TTC549 (cell line): ENCODE measurements around the gene CARD10.

Source experiments
- FAIRE-seq: peaks from 2 replicates; lab custom pipeline; 2012; peaks lifted over from hg19 to GRCh38; lab: Jason Lieb, UNC

The CARD10 gene

GRCh38 chr22:37462436-37462835, 56.8 kb downstream of the CARD10 start:
- no peak for FAIRE-seq

DNA sequence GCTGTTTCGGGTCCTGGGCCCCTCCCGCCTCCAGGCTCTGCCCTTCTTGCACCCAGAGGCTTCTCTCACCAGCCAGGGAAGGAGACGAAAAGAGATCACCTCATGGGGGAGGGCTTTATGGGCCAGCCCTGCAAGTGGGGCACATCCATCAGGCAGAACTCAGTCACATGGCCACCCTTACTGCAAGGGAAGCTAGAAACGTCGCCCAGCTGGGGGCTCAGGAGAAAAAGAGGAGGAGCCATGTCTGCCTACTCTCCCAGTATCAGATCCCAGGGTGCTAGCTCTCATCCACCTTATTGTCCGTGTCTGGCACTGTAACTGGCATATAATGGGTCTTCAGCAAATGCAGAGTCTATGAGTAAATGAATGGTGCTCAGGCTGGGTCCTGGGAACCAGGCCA, 57.3 kb downstream of the CARD10 start:
- no peak for FAIRE-seq

DNA sequence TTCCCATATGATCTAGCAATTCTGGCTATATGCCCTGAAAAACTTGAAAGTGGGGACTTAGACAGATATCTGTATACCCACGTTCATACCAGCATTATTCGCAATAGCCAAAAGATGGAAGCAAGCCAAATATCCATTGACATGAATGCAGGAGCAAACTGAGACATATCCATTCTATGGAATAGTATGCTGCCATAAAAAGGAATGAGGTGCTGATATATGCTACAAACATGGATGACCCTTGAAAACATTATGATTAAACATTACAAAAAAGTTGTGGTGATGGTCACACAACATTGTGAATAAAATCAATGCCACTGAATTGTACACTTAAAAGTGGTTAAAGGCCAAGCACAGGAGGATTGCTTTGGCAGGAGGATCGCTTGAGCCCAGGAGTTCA, 58.5 kb downstream of the CARD10 start:
- FAIRE-seq = no peak

DNA sequence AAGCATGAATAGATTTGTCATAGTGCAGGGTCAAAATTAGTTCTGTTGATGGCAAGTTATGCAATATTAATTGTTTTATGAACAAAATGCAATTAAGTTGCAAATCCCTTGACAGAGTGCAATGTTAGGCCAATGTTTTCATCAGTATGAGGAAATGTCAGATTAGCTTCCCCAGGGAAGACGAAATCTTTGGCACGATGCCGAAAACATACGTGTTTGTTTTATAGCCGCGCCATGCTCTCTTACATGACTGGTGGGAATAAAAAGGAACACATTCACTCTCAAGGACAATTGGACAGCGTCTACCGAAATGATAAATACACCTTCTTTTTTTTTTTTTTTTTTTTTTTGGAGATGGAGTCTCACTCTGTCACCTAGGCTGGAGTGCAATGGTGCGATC, 60.0 kb downstream of the CARD10 start:
- FAIRE-seq = no peak

DNA sequence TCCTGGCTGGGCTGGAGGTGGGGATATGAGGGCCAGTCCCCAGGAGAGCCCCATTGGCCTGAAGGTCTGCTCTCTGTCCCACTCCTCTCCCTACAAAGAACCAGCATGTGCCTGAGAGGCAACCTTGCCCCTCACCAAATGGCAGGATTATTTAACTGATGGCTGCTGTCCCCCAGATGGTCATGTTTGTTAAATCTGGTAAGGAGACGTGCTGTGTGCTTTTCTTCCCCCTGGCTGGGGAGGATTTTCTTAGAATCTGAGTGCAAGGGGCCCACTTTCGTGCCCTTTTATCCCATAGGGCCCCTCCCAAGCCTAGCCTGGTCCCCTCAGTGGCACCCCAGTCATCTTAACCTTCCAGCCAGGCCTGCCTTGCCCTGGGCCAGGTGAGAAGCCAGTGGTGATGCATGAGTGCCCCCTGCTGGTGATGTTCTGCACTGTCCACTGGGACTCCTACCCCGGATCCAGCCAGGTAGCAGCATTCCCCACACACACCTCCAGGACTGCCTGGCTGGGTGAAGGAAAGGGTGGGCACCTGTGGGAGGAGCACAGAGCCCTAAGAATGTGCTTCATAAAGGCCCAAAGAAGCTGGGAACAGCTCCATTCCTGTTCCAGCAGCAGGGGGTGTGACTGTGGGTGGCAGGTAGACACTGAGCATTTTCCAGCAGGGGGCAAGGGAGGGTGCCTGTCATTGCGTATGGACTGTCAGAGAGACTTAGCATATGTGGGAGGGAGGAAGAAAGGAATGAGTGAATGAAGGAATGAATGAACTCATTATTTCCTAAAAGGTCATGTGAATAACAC, 61.9 kb downstream of the CARD10 start:
- FAIRE-seq = no peak

DNA sequence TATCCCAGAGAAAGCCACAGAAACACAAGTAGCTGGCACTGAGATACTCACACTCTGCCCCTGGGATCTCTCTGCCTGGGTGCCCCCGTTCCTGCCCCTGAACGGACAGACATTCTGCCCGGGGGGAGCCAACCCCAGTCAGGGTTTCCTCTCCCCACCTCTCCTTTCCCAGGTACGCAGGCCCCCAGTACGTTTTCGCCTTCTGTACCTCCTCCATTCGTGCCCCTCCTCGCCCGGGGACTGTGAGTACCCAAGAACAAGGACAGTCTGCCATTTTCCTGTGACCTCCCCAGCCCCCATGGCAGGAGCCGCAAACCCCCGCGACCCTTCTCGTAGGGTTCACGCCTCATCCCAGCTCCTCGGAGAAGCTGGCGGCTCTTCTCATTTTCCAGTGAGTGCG, 62.9 kb downstream of the CARD10 start:
- FAIRE-seq = no peak

DNA sequence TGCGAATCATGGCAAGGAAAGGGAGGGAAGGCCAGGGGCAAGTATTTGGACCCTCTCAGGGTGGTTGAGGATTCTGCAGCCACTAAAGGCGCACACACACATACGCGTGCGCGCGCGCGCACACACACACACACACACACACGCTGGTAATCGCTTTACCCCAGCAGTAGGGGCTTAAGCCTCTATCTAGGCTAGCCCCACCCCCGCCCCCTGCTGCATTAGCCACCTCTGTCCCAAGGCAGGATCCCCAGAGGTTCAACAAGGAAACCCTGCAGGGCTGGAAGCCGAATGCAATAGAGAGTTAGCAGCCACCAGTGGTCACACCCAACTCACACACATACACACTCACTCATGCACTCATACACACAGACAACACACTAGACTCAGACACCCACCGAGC, 63.3 kb downstream of the CARD10 start:
- no peak for FAIRE-seq

DNA sequence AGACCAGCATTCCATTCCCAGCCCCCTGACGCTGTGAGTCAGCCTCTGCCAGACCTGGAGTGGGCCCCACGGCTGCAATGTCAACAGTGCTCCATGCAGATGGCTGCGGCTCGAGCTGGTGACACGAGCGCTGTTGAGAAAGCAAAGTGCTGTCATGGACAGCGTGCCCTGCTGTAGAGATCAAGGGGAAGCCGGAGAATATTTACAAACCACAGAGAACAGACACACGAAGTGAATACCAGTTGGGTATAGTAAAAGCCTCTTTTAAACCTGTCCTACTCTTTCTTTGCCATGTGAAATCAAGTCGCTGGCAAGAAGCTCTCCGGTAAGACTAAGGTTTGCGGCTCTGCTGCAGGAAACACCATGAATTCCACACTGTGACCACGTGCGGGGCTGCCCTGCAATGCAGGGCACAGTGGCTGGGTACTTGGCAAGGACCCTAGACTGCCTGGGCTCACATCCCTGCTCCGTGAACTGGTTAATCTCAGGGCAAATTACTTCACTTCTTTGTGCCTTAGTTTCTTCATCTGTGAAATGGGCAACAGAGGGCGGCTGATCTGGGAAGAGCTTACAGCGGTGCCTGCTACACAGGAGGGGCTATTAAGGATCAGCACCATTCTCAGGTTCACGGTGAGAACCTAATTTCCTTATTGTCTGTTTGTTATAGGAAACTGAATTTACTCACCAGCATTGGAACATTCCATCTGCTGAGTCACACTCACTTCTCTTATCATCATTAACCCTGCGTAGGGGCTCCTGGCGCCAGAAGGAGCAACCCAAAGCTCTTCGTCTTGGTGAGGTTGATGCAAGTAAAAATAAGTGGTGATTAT, 64.1 kb downstream of the CARD10 start:
- no peak for FAIRE-seq

GRCh38 chr22:37453696-37454095, 65.5 kb downstream of the CARD10 start:
- FAIRE-seq = no peak

GRCh38 chr22:37451218-37451617, 68.0 kb downstream of the CARD10 start:
- no peak for FAIRE-seq

GRCh38 chr22:37449331-37450001, 69.7 kb downstream of the CARD10 start:
- no peak for FAIRE-seq

DNA sequence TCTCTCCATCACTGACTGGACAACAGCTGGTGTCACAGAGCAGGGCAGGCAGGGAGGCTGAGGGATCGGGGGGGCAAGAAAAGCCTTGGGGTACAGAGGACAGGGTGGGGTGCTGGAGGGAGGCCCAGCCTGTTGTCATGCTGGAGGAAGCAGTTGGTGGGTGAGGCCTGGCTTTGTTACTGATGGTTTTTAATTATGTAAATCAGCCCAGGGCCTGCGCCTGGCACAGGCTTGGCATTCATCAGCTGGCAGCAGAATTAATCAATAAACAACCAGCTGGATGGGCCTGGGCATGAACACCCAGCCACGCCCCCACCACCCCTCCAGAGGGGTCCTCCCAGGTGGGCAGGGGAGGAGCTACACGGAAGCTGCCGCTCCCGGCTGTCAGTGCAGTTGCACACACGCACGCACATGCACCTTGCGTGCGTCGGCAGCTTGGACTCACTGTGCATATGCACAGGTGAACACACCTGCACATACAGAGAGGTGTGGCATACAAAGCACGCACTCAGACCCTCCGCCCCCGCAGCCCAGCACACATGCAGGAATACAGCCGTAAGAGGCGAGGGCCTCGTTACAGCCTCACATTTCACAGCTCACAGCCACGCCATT, 70.6 kb downstream of the CARD10 start:
- no peak for FAIRE-seq

DNA sequence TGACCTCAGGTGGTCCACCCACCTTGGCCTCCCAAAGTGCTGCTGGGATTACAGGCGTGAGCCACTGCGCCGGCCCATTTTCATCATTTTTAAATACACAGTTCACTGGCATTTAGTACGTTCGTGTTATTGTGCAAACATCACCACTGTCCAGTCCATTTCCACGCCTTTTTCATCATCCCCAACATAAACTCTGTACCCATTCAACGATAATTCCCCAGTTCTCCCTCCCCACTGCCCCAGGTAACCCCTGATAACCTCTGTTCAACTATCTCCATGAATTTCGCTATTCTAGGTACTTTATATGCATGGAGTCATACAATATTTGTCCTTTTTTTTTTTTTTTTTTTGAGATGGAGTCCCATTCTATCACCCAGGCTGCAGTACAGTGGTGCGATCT, 73.7 kb downstream of the CARD10 start:
- no peak for FAIRE-seq

- FAIRE-seq = no peak
Measured at GRCh38 chr22:37443977-37444376, 75.2 kb downstream of the CARD10 start.

GRCh38 chr22:37443086-37443485, 76.1 kb downstream of the CARD10 start:
- FAIRE-seq = no peak

DNA sequence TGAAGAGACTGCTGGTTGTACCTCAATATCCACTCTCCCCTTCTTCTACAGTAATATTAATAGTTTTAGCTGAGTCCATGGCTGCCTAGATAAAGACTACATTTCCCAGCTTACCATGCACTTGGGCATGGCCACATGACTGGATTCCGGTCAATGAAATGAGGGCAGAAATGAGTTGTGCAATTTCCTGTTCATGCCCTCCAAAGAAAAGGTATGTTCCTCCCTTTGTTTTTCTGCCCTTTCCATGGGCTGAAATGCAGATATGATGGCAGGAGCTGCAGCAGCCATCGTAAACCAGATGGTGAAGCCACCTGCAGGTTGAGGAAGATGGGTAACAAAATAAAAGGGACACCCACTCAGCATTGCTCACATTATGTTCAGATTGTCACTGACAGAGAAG, 76.7 kb downstream of the CARD10 start:
- peak; percentile 76 for FAIRE-seq

GRCh38 chr22:37442135-37442534, 77.1 kb downstream of the CARD10 start:
- FAIRE-seq = no peak

DNA sequence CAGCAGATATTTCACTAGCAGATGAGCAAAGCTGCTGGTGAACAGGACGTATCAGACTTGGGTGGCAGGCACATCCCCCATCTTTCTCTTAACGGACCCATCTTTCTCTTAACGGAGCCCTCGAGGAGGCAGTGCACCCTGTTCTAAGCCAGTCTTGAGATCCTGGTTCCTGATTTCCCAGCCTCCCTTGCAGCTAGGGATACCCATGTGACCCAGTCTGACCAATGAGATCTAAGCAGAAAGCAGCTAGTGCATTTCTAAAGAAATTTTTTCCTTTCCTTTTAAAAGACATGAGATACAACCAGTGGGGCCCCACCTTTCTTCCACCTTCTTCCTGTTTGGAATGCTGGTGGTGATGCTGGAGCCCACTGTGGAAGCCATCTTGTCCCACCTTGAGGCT, 78.3 kb downstream of the CARD10 start:
- no peak for FAIRE-seq
